A673 (cell line): ENCODE data around the gene LDLRAD3. TPM values are rescaled to one million over a fixed set of nuclear protein-coding genes. Genes with fewer than 3 reads are reported as not detected.

ENCODE experiments used
- BruUV-seq: library from RNA; stranded (reverse); fragments of 400-500 nt; replicated peaks from 2 replicates; lab custom pipeline; 2021; lab: Mats Ljungman, UMichigan
- CTCF ChIA-PET: fragments of 300-600 bp; sonication (Branson Sonifier 250); formaldehyde crosslinking; loops from one replicate; lab custom pipeline; 2022; ENCODE audit warnings: antibody characterized with exemption; lab: Charles Lee
- POLR2A ChIA-PET: fragments of 300-600 bp; sonication (Branson Sonifier 250); formaldehyde crosslinking; loops from one replicate; lab custom pipeline; 2022; ENCODE audit warnings: antibody characterized with exemption; ENCODE audit not compliant: low non-redundant PET; lab: Charles Lee
- DNase-seq: peaks from one replicate; pipeline ENCODE4 v3.0.0-alpha.2; 2015; ENCODE audit warnings: low spot score
- H3K27ac ChIP-seq: fragments of 200-600 bp; sonication (generic); 2 replicates; pipeline ENCODE4 v1.5.1; 2016; ENCODE audit warnings: mixed run types, low read depth, mild to moderate bottlenecking, mixed read lengths, antibody characterized with exemption, low read length; ENCODE audit not compliant: poor library complexity, severe bottlenecking
- H3K27me3 ChIP-seq: fragments of 200-600 bp; sonication (generic); replicated peaks from 2 replicates; pipeline ENCODE4 v1.6.1; 2017; ENCODE audit warnings: mixed run types, low read depth, mild to moderate bottlenecking, mixed read lengths, antibody characterized with exemption, low read length; ENCODE audit not compliant: insufficient read depth, poor library complexity
- H3K36me3 ChIP-seq: fragments of 200-600 bp; sonication (generic); 2 replicates; pipeline ENCODE4 v1.6.1; 2016; ENCODE audit warnings: mixed run types, mild to moderate bottlenecking, mixed read lengths, antibody characterized with exemption, low read length; ENCODE audit not compliant: insufficient read depth, poor library complexity, severe bottlenecking
- H3K4me1 ChIP-seq: fragments of 200-600 bp; sonication (generic); 2 replicates; pipeline ENCODE4 v1.6.1; 2017; ENCODE audit warnings: mixed run types, mild to moderate bottlenecking, mixed read lengths, antibody characterized with exemption, low read length; ENCODE audit not compliant: insufficient read depth, poor library complexity, severe bottlenecking
- H3K4me3 ChIP-seq: fragments of 200-600 bp; sonication (generic); 2 replicates; pipeline ENCODE4 v1.5.1; 2016; ENCODE audit warnings: low read depth, mixed run types, mild to moderate bottlenecking, mixed read lengths, low read length; ENCODE audit not compliant: poor library complexity, severe bottlenecking
- H3K9me3 ChIP-seq: fragments of 200-600 bp; sonication (generic); 2 replicates; pipeline ENCODE4 v1.6.1; 2016; ENCODE audit warnings: mixed run types, low read depth, mild to moderate bottlenecking, mixed read lengths, antibody characterized with exemption, low read length; ENCODE audit not compliant: poor library complexity, severe bottlenecking
- CTCF ChIP-seq: fragments of 300-800, 200-600 bp; sonication (generic); conservative IDR thresholded peaks from 2 replicates; pipeline ENCODE4 v1.5.1; 2017; ENCODE audit warnings: low read depth, mild to moderate bottlenecking, antibody characterized with exemption, low read length, moderate library complexity, mixed read lengths
- EZH2 ChIP-seq: fragments of 200-600 bp; sonication (generic); IDR thresholded peaks from 2 replicates; pipeline ENCODE4 v1.6.1; 2017; ENCODE audit warnings: borderline replicate concordance, low read depth, mild to moderate bottlenecking, mixed read lengths, antibody characterized with exemption, low read length; ENCODE audit not compliant: poor library complexity, severe bottlenecking
- intact Hi-C: fragments of 100-400 bp; cut with micrococcal nuclease; formaldehyde crosslinking; loops from one replicate; pipeline ENCODE4 v1.10.0; 2022; ENCODE audit not compliant: unreplicated experiment
- total RNA-seq: library from RNA; stranded (reverse); gene quantifications from 2 replicates; pipeline ENCODE4 v1.2.3, GENCODE V29; 2021

LDLRAD3 gene
- total RNA-seq, 1 experiment from 2014 or later, result 13.1 TPM

DNA sequence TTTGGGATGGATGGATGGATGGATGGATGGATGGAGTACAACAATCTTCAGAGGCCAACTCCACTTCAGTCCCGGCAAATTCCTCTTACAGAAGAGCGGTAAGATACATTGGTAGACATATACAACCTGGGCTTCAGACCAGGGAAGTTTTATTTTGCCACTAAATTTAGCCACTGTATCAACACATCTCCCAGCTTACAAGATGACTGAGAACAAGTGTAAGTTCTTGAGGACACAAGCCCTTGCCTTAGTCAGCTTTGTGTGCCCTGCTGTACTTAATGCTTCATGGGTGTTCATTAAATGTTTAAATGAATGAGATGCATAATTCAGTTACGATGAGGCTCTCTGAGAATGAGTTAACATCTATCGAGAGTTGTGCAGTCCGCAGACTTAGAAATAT, 217.7 kb downstream of the LDLRAD3 start:
- no peak for TF ChIP-seq CTCF
- no peak for TF ChIP-seq EZH2
- CTCF ChIA-PET, result no interaction called here
- no peak overlapping the region for H3K27ac ChIP-seq

GRCh38 chr11:36162006-36162882, 218.4 kb downstream of the LDLRAD3 start:
- H3K36me3 ChIP-seq, result no peaks in the 10 kb centered on the region
- H3K9me3 ChIP-seq, result no peaks in the 10 kb centered on the region
- peaks cover 48% of the 10 kb centered on the region for H3K4me1 ChIP-seq
- no peak overlapping the region for H3K27ac ChIP-seq
- no peaks in the 10 kb centered on the region for H3K27me3 ChIP-seq
- ChIA-PET CTCF (interaction anchor here (0.6 kb wide), 1 partner anchor 340 kb away, joined by 3 read pairs; no protein-coding TSS in a partner anchor), POLR2A (interaction anchor here (0.6 kb wide), 1 partner anchor 233 kb away, joined by 3 read pairs; no protein-coding TSS in a partner anchor)
- intact Hi-C loops, result no loop called here
- DNase-seq, result no peak
- TF ChIP-seq EZH2, result no peak
- TF ChIP-seq CTCF, result no peak
- no peak overlapping the region for H3K4me3 ChIP-seq
- no TSS peak for BruUV-seq

More for the DNA sequence above, 217.7 kb downstream of the LDLRAD3 start:
- Histone ChIP-seq H3K4me1 (peaks cover 51% of the 10 kb centered on the region), H3K36me3 (no peaks in the 10 kb centered on the region), H3K27me3 (no peaks in the 10 kb centered on the region), H3K4me3 (no peak overlapping the region), H3K9me3 (no peaks in the 10 kb centered on the region)
- intact Hi-C loops, result no loop called here
- DNase-seq, result no peak
- no TSS peak for BruUV-seq
- POLR2A ChIA-PET, result no interaction called here

GRCh38 chr11:36162883-36163434, 219.1 kb downstream of the LDLRAD3 start:
- H3K27me3 ChIP-seq, result no peaks in the 10 kb centered on the region
- ChIA-PET POLR2A (interaction anchor here (0.6 kb wide), 1 partner anchor 234 kb away, joined by 3 read pairs; no protein-coding TSS in a partner anchor), CTCF (interaction anchor here (0.6 kb wide), 1 partner anchor 341 kb away, joined by 3 read pairs; no protein-coding TSS in a partner anchor)
- H3K9me3 ChIP-seq, result no peaks in the 10 kb centered on the region
- H3K4me3 ChIP-seq, result no peak overlapping the region
- no peak overlapping the region for H3K27ac ChIP-seq
- peaks cover 53% of the 10 kb centered on the region for H3K4me1 ChIP-seq
- DNase-seq, result peak; percentile 37
- TF ChIP-seq EZH2 (no peak), CTCF (no peak)
- no TSS peak for BruUV-seq
- H3K36me3 ChIP-seq, result no peaks in the 10 kb centered on the region
- intact Hi-C loops, result no loop called here
